ENCODE measurements around the gene P2RY13.

The P2RY13 gene

DNA sequence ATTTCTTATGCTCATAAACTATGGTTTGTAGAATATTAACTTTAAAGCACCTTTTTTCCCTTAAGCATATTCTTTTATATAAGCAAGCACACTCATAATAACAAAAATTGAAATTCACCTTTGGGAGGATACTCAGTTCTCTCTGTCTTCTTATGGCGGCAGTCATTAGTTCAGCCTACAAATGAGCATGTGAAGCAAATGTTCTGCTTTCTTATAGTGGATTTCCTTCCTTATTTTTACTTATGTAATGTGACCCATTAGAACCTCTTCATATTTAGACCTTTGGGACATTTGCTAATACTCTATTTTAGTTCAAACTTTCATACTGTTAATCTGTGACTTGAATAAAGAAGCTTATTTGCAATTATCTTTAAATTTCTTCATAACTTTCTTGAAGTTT lies at the start of gene P2RY13:
P2RY13 (minus strand) TSS at position 187 of the 400 bp plus-strand sequence; CDS start at position 166, 21 bp downstream.
- no peak for DNase-seq (ENCODE audit: low read depth in 2 of 2)

DNA sequence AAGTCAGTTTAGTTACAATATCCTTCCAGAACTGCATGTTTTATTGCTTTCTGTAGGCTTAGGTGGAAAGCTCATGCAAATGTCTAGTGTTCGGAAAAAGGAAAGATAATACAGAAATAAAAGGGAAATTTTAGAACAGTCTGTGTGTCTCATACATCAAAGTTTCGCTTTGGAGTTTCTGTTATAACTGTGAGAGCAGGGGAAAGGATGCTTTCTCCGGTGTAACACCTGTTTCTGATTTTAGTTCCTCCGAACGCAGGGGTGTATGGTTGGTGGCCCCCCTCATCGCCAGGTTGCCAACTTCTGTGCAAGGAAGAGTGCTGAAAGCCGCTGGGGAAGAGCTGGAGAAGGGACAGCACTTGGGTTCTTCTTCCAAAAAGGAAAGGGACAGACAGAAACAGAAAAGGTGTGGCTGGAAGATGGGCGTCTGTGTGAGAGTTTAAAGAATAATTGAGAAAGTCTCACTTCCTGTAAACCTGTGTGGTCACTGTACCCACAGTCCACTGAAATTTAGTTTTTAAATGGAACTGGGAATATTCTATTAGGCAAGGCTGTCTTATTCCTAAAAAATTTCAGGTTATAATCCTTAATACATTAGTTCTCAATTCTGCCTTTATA lies 48.5 kb upstream of the P2RY13 start:
- DNase-seq (ENCODE audit: low read depth in 2 of 2) = no peak

DNA sequence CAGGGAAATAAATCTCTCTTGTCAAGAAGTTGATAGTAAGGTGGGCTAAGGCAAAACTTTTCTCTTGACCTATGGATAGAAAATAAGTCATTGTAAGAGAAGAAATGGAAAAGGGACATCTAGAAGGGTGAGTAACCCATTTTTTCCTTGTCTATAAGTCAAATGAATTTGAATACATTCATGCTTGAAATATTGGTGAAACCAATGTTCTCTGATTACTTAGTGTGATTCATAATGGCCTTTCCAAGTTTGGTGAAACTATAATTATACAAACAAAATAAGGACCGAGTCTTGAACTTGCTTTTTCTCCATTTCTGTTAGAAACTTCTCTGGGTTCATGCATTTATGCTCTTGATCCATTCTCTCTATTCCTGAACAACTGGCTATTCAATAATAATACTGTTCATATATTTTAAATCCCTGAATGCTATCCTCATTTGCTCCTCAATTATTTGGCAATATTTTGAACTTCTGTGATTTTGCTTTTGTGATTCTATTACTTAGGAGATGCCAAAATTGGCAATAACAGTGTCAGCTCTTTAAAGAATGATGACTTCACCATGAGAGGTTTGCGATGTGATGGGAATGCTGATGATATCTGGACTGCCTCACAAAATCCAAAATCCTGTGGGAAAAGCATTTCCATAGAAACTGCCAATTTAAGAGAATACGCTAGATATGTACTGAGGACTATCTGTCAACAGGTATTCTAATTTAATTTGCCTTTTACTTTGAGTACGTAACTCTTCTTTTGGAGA lies 42.9 kb upstream of the P2RY13 start:
- no peak for DNase-seq (ENCODE audit: low read depth in 2 of 2)

DNA sequence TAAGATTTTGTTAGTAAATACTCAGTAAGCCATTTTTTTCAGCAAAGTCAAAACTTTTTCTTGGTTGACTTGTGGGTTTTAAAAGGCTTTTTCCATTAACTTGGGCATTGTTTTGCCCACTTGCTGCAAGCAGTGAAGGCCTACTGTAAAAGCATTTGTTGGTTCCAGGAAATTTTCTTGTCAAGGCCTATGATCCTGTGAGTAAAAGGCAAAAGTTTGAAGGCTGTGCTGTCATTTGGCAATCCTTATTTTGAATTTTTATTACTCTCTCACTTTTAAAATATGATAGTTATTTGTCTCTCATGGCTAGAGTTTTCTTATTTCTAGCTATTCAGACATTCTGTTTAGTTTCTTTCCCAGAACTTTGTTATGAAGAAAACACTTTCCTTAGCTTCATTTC lies 42.2 kb upstream of the P2RY13 start:
- DNase-seq (ENCODE audit: low read depth in 2 of 2) = no peak

DNA sequence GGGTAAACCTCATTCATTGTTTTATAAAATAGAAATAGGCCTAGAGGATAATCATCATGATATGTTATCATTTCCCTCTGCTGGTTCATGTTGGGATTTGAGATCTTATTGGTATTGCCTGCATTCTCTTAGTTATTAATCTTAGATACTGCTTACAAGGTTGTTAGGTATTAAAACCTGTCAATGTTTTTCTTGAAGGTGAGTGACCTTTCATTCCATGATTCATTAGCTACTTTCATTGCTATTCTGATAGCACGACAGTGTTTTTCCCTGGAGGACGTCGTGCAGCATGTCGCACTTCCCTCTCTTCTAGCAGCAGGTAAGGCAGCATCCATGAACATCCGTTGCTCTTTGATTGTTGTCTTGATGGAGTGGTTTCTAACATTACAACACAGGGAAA lies 38.1 kb upstream of the P2RY13 start:
- DNase-seq (ENCODE audit: low read depth in 2 of 2) = no peak

DNA sequence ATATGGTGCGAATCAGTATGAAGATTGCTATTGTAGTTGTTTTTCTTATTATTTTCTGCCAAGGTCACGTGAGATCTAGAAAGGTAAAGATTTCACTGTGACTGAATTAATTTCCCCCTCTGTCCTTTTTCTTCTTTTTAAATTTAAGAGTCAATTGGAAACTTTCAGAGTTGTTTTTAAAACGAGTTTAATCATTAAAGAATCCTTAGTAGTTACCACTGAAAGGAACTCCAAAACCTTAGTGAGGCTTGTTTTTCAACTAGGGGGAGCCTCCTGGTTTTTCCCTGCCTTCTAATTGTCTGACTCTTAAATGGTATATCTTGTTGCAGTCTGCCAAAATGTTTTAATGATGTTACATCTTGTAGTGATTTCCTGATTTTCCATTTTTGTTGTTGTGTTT lies 37.6 kb upstream of the P2RY13 start:
- DNase-seq (ENCODE audit: low read depth in 2 of 2) = no peak

DNA sequence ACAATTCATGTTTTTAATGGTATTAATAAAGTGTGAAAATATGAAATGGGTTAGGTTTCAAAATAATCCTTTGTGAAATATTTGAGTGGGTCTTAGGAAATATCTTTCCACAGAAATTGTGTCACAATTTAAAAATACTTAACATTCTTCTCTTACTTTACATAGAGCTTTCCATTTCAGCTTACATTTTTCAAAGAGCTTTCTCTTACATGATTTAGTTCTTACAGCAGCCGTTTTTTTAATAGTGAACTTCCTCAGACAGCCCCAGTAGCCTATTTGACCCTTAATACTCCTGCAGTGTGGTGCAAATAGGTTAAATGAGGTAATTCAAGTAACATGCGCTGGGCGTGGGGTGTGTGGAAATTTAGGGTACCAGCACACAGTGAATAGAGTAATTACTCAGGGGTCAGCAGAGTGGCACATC lies 33.4 kb upstream of the P2RY13 start:
- DNase-seq (ENCODE audit: low read depth in 2 of 2) = no peak

DNA sequence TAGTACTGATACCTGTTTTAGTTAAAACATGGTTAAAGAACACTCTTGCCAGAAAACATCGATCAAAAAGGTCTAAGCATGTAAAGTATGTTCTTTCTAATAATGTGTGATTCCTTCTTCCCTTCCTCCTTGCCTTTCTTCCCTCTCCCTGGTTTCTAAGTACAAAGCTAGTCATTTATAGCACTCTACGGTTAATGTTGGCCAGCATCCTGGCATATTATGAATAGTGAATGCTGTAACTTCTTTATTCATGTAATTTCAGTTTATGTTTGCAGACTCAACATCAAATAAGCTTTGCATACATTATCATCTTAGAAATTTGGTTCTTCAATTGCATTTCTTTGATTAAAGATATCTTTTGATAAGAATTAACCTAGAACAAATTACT lies 28.1 kb upstream of the P2RY13 start:
- no peak for DNase-seq (ENCODE audit: low read depth in 2 of 2)

DNA sequence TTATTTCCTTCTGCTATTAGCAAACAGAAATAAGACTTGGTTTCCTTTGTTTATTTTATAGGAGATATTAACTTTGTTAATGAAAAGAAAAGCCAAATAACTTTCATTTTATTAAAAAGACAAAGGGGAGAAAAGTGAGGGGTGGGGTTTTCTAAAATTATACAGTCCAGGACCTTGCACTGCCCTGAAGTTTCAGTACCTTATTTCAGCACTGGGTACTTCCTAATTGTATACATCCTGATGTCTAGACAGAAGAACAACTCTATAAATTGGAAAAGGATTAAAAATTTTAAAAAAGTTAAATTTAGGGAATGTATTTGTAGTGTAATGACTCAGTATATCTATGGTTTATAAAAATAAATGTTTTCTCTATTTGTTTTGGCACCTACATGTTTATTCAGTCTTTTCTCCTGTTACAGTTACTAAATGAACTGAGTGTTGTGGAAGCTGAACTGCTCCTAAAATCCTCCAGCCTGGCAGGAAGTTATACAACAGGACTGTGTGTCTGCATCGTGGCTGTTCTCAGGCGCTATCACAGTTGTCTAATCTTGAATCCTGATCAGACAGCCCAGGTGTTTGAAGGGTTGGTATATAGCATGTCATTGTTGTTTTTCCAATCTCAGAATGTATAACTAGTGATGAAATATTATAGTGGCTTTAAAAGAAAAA lies 27.6 kb upstream of the P2RY13 start:
- DNase-seq (ENCODE audit: low read depth in 2 of 2) = no peak

DNA sequence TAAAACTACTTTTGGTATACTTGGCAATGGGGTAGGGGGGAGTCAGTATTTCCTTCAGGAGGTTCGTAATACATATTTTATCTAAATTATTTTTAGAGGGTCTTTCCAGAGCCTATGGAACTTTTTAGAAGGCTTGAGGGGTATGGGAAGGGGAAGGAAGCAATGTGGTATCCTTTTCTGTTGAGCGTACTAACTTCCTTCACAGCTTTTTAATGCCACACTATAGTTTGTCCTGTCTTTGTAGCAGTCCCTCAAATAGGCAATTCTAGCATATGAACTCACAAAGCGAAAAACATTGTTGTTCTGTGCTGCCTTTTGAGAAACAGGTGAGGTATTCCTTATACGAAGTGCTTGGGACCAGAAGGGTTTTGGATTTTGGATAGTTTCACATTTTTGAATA lies 22.3 kb upstream of the P2RY13 start:
- no peak for DNase-seq (ENCODE audit: low read depth in 2 of 2)

DNA sequence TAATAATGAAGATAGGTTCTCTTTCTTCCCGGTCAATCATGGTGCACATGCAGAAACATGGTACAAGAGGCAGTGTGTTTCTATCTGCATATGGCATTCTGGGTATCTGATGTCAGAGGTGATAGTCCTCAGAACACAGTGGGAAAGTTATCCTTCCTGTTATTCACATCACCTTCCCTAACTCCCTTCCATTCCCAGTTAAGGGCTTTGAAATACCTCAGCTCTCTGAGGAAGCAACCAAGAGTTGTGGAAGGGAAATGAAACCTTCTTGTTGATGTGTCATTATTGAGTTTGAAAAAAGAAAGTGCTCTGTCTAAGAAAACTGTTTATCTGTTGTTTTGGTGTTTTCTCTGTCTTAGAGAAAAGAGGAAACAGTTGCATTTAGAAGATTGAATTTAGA lies 21.9 kb upstream of the P2RY13 start:
- DNase-seq (ENCODE audit: low read depth in 2 of 2) = no peak

DNA sequence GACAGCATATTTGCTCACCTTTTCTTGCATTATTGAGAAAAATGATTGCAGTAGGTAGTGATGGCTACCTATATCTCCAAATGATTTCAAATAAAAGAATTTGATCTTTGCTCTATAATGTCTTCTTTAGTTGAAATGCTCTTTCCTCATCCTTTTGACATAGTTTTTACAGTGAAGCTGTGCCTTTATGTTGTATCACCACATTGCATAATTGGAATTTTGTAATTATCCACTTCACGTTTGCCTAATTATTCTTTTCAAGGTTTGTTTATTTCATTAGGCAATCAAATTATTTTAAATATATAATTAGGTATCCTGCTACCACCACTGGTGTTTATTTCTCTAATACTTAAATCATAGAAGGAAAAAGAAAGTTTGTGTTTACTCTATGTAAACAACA lies 21.3 kb upstream of the P2RY13 start:
- no peak for DNase-seq (ENCODE audit: low read depth in 2 of 2)

DNA sequence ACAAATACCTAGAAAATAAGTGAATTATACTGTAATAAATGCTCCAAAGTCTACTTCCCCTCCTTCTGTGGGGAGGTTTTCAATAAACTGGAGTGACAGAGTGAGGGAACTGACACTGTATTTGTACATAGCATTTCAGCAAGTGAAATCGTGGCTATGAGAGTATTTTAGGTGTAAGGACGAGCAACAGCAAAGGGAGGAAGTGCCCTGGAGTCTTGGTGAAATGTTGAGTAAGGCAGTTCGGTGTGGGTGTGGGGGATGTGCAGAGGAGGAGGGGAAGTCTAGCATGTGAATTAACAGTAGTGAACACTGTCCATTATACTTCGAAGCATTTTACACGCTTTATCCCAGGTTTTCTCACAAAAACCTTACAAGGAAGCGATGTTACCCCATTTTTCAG lies 18.1 kb upstream of the P2RY13 start:
- DNase-seq (ENCODE audit: low read depth in 2 of 2) = no peak

DNA sequence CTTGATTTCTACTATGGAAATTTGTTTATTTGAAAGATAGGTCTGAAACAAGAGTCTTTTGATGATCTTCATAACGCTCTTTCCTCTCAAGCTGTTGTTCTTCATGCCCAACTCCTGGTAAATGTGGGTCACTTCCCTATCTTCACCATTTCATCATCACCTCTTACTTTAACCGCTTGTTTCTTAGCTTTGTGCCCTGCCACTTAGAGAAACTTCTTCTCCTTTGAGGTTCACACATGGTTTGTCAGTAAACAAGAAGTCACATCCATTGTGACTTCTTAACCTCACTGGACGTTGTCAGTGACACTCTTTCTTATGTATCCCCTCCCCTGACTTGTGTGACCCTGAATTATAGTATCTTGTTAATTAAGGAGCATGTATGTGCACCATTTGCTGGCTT lies 16.9 kb upstream of the P2RY13 start:
- no peak for DNase-seq (ENCODE audit: low read depth in 2 of 2)

DNA sequence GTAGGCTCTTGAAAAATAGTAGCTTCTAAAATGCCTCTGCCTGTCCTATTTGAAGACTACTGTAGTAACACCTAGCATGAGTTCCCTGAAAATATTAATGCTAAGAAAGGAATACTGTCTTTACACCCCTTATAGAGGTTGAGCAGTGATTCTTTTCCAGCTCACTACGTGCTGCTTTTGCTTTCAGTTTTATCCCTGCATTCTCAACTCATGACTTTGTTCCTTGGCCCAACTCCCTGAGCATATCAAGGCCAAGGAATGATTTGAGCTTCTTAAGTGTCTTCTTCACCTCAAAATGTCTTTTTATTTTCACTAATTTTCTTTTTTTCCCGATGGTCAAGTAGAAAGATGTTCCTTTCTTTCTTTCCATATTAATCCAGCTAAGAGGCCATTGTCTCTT lies 16.5 kb upstream of the P2RY13 start:
- no peak for DNase-seq (ENCODE audit: low read depth in 2 of 2)

DNA sequence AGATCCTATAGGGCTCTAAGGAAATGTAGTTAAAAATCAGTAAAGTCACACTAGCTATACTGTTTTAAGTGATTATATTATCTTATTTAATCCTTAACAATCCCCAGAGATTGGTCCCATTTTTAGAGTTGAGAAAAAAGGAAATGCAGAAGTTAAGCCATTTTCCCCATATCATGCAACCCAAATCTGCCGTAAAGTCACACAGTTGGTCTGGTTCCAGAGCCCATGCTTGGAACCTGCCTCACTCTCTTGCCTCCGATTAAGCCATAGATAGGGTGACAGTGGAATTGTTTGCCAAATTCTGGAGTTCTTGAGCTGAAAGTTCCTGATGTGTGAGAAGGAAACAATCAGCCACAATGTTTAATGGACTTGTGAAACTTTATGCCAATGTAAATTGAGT lies 2.3 kb upstream of the P2RY13 start:
- no peak for DNase-seq (ENCODE audit: low read depth in 2 of 2)

DNA sequence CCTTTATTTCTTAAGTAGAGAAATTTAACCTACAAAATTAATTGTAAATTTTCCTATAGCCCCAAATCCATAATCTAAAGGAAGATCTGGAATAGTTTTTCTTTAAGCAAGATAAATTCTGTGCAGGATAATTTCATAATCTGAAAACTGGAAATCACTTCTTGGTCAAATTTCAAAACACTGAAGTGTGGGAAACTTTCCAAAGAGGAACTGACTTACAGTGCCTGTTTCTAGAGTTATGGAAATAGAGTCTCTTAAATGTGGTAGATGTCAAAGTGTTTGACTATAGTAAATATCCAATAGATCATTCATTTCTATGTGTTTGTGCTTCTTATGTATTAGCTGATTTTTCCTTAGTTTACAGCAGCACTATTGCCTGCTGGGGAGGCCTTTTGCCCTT lies 1.6 kb upstream of the P2RY13 start:
- no peak for DNase-seq (ENCODE audit: low read depth in 2 of 2)

DNA sequence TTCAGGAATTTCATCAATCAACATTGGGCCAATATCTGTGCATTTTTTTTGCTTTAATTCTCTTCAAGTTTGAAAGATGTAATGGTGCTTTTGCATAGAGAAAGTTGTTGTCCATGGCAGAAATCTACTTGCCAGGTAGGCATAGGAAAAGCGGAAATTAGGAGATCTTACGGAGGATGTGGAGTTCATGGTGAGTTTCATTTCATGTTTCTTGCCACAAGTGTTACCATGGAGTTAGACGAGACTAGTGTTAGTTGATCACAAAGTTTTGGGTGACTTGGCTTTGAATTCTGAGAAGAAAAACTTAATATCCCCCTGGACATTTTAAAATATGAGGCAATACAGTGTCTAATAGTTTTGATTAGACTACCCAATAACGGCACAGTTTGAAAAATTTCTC lies 1.0 kb upstream of the P2RY13 start:
- DNase-seq (ENCODE audit: low read depth in 2 of 2) = no peak

DNA sequence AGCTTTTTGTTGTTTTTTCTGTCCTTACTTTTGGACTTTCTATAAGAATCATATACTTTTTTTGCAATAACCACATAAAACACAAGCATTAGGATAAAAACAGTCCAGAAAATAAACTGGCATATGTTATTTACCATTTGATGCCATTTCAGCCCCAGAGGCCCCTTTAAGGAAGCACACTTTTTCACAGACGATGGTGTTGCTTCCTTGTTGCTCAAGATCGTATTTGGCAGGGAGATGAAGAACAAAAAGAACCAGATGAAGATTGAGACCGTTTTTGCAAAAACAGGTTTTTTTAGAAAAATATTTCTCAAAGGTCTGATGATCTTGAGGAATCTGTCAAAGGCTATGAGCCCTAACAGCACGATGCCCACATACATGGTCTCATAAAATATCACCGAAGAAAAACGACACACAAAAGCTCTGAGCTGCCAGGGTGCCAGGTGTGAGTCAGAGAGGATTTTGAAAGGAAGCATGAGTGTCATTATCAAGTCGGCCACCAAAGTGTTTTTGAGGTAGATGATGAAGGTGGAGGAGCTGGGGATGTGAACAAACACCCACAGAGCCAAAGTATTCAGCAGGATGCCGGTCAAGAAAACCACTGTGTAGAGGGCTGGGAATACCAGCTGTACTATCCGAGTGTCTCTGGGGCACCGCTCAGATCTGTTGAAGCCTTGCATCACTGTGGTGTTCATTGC lies 902 bp downstream of the P2RY13 start:
- DNase-seq (ENCODE audit: low read depth in 2 of 2) = peak in 1 of 2 donors; percentile 13

DNA sequence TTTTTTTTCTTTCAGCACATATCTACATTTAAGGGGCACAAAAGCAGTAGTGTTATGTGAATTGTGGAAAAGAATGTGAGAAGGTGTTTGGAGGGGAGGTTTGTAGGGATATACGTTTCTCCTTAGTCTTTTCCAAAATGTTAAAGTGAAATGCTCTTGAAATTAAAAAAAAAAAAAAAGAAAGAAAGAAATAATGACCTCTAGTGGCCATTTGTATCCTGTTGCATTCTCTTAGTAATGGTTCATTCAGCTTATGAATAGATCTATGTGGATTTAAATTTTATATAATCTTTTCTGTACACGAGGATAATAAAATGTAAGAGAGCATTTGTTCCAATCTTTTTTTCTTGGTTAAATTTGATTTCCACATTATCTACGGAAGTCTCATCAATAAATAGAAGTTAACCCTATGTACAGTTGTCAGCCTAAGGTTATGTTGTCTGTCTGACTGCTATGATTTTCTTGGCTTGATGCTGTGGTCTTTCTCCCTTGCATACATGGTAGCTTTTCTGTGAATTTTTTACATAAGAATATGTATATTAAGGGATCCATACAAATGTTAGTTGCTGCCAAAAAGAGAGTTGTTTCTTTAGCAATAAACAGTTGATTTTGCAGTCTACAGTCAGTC lies 1.7 kb downstream of the P2RY13 start:
- DNase-seq (ENCODE audit: low read depth in 2 of 2) = no peak

DNA sequence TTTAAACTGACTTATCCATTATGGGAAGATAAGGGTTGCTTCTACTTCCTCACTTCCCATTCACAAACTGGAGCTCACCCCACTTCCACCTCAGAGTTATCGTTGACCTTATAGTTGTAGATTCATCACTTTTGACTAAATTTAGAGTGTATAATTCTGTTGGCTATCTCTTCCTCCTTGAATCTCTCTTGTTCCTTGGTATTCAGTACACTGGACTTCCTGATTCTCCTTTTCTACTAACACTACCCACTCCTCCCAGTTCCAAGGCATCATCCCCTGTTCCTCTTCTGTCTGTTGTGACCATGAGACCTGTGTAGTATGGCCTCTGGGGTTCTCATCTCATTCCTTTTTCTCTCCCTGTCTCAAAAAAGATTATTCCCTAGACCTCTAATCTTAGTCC lies 6.8 kb downstream of the P2RY13 start:
- DNase-seq (ENCODE audit: low read depth in 2 of 2) = no peak

DNA sequence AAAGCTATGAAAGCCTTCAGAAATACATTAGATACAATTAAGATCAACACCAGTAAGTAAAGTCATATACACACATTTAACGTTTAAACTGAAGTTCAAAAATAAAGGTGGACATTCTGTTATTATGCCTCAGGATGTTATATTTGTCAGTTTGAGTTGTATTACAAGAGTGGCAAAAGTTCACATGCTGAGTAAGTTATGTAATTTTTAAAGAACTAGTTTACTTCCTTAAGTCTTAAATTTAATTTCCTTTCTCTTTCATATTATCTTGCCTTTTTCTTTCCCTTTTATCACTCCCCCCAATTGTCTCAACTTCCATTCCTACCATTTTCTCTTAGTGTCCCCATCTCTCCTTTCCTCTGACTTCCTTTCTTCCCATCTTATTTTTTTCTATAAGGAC lies 7.8 kb downstream of the P2RY13 start:
- DNase-seq (ENCODE audit: low read depth in 2 of 2) = no peak
